Putamen (tissue), 1 donor: ENCODE data around the gene MACF1.
A peak's percentile ranks its signal among the peaks of the same experiment; 100 is the strongest.

Source experiments
- DNase-seq: peaks from one replicate; pipeline ENCODE4 v3.0.0-alpha.2; 2016; ENCODE audit warnings: low spot score

Gene MACF1

GRCh38 chr1:39261712-39262221 lies 57.3 kb downstream of the MACF1 start:
- no peak for DNase-seq

GRCh38 chr1:39262802-39263201 lies 58.3 kb downstream of the MACF1 start:
- DNase-seq: no peak

- no peak for DNase-seq
Observed at GRCh38 chr1:39266269-39266668, 61.8 kb downstream of the MACF1 start.

- no peak for DNase-seq
Observed at GRCh38 chr1:39266792-39267191, 62.3 kb downstream of the MACF1 start.

- DNase-seq: peak; percentile 88
Observed at GRCh38 chr1:39268112-39268581, 63.7 kb downstream of the MACF1 start.

- DNase-seq: no peak
Observed at GRCh38 chr1:39268906-39269305, 64.4 kb downstream of the MACF1 start.

- no peak for DNase-seq
Observed at GRCh38 chr1:39269349-39269748, 64.9 kb downstream of the MACF1 start.

GRCh38 chr1:39269791-39270342 lies 65.4 kb downstream of the MACF1 start:
- DNase-seq: no peak

- no peak for DNase-seq
Observed at GRCh38 chr1:39270368-39270767, 65.9 kb downstream of the MACF1 start.

GRCh38 chr1:39272027-39272797 lies 67.7 kb downstream of the MACF1 start:
- no peak for DNase-seq

GRCh38 chr1:39272798-39273469 lies 68.4 kb downstream of the MACF1 start:
- peak; percentile 76 for DNase-seq

GRCh38 chr1:39275836-39276507 lies 71.5 kb downstream of the MACF1 start:
- DNase-seq: no peak

- no peak for DNase-seq
Observed at GRCh38 chr1:39277879-39278278, 73.4 kb downstream of the MACF1 start.

GRCh38 chr1:39282537-39283216 lies 78.2 kb downstream of the MACF1 start:
- no peak for DNase-seq

GRCh38 chr1:39283858-39284257 lies 79.4 kb downstream of the MACF1 start:
- no peak for DNase-seq

GRCh38 chr1:39287541-39287940 lies 83.0 kb downstream of the MACF1 start:
- no peak for DNase-seq

- no peak for DNase-seq
Observed at GRCh38 chr1:39288735-39289465, 84.4 kb downstream of the MACF1 start.

GRCh38 chr1:39292401-39292800 lies 87.9 kb downstream of the MACF1 start:
- no peak for DNase-seq

- peak; percentile 79 for DNase-seq
Observed at GRCh38 chr1:39293375-39294070, 89.0 kb downstream of the MACF1 start.

- no peak for DNase-seq
Observed at GRCh38 chr1:39294531-39294930, 90.0 kb downstream of the MACF1 start.
